OCI-LY1 (cell line): ENCODE data around the gene TCEAL3.

Source experiments
- EZH2 ChIP-seq: fragments of 200-600 bp; sonication (generic), shearing (Covaris generic); IDR thresholded peaks from 2 replicates; pipeline ENCODE4 v1.8.0; 2017; ENCODE audit warnings: borderline replicate concordance, mixed run types, mild to moderate bottlenecking, antibody characterized with exemption, low read length, moderate library complexity, mixed read lengths
- TF ChIP-seq, protein P1 (sequence below): fragments of 200-600 bp; sonication (generic), shearing (Covaris generic); IDR thresholded peaks from 2 replicates; pipeline ENCODE4 v1.5.1; 2017; ENCODE audit warnings: mild to moderate bottlenecking, antibody characterized with exemption, low read length, moderate library complexity, mixed read lengths

DNA sequence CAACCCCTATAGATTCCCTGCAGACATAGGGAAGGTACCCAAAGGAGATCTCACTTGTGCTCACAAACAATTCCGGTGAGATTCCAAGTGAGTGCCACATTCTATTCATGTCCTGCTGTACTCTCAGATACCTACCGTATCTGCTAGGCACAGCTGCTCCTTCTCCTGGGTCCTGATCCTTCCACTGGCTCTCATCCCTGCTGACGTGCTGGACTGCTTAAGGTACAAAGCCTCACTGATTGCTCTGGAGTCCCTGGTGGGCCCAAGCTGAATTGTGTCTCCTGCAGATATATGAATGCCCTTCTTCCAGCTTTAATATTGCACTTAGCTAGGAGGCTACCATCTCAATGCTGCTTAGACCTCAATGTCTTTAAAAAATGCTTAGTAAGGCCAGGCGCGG lies 23.4 kb downstream of the TCEAL3 start:
- TF ChIP-seq, protein P1, sequence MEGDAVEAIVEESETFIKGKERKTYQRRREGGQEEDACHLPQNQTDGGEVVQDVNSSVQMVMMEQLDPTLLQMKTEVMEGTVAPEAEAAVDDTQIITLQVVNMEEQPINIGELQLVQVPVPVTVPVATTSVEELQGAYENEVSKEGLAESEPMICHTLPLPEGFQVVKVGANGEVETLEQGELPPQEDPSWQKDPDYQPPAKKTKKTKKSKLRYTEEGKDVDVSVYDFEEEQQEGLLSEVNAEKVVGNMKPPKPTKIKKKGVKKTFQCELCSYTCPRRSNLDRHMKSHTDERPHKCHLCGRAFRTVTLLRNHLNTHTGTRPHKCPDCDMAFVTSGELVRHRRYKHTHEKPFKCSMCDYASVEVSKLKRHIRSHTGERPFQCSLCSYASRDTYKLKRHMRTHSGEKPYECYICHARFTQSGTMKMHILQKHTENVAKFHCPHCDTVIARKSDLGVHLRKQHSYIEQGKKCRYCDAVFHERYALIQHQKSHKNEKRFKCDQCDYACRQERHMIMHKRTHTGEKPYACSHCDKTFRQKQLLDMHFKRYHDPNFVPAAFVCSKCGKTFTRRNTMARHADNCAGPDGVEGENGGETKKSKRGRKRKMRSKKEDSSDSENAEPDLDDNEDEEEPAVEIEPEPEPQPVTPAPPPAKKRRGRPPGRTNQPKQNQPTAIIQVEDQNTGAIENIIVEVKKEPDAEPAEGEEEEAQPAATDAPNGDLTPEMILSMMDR: no peak
- TF ChIP-seq EZH2: no peak
